Upper lobe of left lung (tissue), 6 donors: ENCODE results near the gene FAM78B. TPM values are rescaled to one million over a fixed set of nuclear protein-coding genes. Genes with fewer than 3 reads are reported as not detected.

Experiments
- ATAC-seq, 2 donors: fragments of 200-7000 bp; cut with Tn5 transposase; one replicate each; pipeline ENCODE4 v1.9.1; 2022; ENCODE audit warnings: mild to moderate bottlenecking in 2 of 2, moderate library complexity in 2 of 2; ENCODE audit not compliant: low FRiP score in 2 of 2
- DNase-seq, 2 donors: peaks; one replicate each; pipeline ENCODE4 v3.0.0-alpha.2; 2019 to 2020
- H3K27ac ChIP-seq, 4 donors: fragments of 200-600 bp; sonication (generic); one replicate each; pipeline ENCODE4 v1.5.1; 2016 to 2019
- H3K27me3 ChIP-seq, 4 donors: fragments of 200-600 bp; sonication (generic); one replicate each; pipeline ENCODE4 v1.5.1; 2017 to 2019
- H3K36me3 ChIP-seq, 4 donors: fragments of 200-600 bp; sonication (generic); one replicate each; pipeline ENCODE4 v1.5.1; 2016 to 2019
- H3K4me1 ChIP-seq, 4 donors: fragments of 200-600 bp; sonication (generic); one replicate each; pipeline ENCODE4 v1.5.1; 2018 to 2019
- H3K4me3 ChIP-seq, 4 donors: fragments of 200-600 bp; sonication (generic); one replicate each; pipeline ENCODE4 v1.5.1; 2017 to 2019; ENCODE audit warnings: mild to moderate bottlenecking in 2 of 4, moderate library complexity in 1 of 4
- H3K9me3 ChIP-seq, 4 donors: fragments of 200-600 bp; sonication (generic); one replicate each; pipeline ENCODE4 v1.5.1; 2018 to 2019
- EP300 ChIP-seq, 4 donors: sonication (generic); formaldehyde crosslinking; IDR thresholded peaks; one replicate each; pipeline ENCODE4 v1.5.1; 2017; ENCODE audit warnings: antibody characterized with exemption in 4 of 4, control low read depth in 2 of 4
- POLR2A ChIP-seq, 4 donors: fragments of 450-650 bp; IDR thresholded peaks; one replicate each; pipeline ENCODE4 v1.5.1; 2016 to 2017; ENCODE audit warnings: antibody characterized with exemption in 4 of 4, mild to moderate bottlenecking in 2 of 4
- POLR2AphosphoS5 ChIP-seq, 2 donors: sonication (generic); formaldehyde crosslinking; IDR thresholded peaks; one replicate each; pipeline ENCODE4 v1.5.1; 2017; ENCODE audit warnings: antibody characterized with exemption in 2 of 2
- WGBS, 2 donors: methylation state at CpG; one replicate each; pipeline ENCODE4 v1.1.5; 2017 to 2018; 5-methylcytosine and 5-hydroxymethylcytosine counted together
- total RNA-seq, 6 donors: library from RNA; depleted of rRNA in 4 of 6; stranded (reverse); fragments of >200 nt in 4 of 6; gene quantifications; one replicate each; pipeline versions ENCODE4 v1.1.0 to v1.2.1, GENCODE V29; 2016 to 2021
- TF ChIP-seq, protein P1 (sequence below), 6 experiments: fragments of 450-650 bp in 4 of 6; fragments of 200-600 bp in 2 of 6; sonication (generic) in 2 of 6; IDR thresholded peaks; one replicate each; pipeline ENCODE4 v1.5.1; 2016 to 2019; ENCODE audit warnings: antibody characterized with exemption in 6 of 6
- donor health status: DM: no; HTN: no; CAD: no; lungs with moderate emphysema.
- donor health status: DM: no; HTN: yes; CAD: no; lungs with severe emphysema.

FAM78B gene
- total RNA-seq, 6 donors from 2014 or later = 0.80 to 1.3 (median 1.00) TPM; not detected in 2

DNA sequence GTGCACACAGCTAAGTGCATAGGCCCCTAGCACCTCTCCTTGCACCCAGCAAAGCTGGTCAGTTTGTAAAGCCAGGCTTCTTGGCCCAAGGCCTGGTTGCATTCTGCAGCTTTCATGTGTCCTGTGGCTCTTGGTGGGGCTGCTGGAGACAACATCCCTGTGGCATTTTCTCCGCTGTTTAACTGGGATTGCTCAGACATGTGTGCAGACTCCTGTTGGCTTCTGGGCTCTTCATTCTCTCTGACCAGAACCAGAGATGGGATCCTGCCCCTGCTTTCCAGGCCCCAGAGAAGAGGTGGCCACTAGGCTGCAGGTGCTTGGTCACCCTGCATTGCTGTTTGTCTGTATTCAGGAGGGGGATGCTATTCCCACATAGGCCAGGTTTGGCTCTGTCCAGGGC lies 50.8 kb downstream of the FAM78B start:
- Histone ChIP-seq H3K27me3 (no peaks in the 10 kb centered on the region), H3K4me3 (no peak overlapping the region), H3K9me3 (no peaks in the 10 kb centered on the region), H3K4me1 (no peaks in the 10 kb centered on the region), H3K27ac (no peak overlapping the region), H3K36me3 (no peaks in the 10 kb centered on the region)
- WGBS, 2 donors = 91 to 100% methylated on average over 1 of the region's 1 CpG
- ATAC-seq = no peak
- no peak for DNase-seq
- TF ChIP-seq POLR2A (IDR thresholded peaks at IDR 0.05) (no peak), POLR2AphosphoS5 (IDR thresholded peaks at IDR 0.05) (no peak), EP300 (IDR thresholded peaks at IDR 0.05) (no peak)
- TF ChIP-seq, protein P1, sequence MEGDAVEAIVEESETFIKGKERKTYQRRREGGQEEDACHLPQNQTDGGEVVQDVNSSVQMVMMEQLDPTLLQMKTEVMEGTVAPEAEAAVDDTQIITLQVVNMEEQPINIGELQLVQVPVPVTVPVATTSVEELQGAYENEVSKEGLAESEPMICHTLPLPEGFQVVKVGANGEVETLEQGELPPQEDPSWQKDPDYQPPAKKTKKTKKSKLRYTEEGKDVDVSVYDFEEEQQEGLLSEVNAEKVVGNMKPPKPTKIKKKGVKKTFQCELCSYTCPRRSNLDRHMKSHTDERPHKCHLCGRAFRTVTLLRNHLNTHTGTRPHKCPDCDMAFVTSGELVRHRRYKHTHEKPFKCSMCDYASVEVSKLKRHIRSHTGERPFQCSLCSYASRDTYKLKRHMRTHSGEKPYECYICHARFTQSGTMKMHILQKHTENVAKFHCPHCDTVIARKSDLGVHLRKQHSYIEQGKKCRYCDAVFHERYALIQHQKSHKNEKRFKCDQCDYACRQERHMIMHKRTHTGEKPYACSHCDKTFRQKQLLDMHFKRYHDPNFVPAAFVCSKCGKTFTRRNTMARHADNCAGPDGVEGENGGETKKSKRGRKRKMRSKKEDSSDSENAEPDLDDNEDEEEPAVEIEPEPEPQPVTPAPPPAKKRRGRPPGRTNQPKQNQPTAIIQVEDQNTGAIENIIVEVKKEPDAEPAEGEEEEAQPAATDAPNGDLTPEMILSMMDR (IDR thresholded peaks at IDR 0.05) = no peak

DNA sequence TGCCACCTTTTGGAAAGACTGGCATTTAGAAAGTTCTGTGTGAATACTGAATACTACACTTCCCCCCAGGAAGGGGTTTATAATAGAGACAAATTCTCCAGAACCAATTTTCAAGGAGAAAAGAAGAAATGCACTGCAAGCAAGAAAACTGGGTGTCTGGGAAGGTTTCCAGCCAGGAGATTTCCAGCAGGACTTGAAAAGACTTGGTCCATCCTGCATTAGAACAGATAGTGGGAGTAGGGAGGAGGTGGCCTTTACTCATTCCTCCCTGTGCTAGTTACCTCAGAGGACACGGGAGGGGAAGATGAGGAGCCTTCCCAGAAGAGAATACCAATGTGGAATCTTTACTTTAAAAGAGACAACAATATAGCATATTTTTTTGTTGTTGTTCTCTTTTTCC lies 52.4 kb downstream of the FAM78B start:
- TF ChIP-seq POLR2A (IDR thresholded peaks at IDR 0.05) (no peak), POLR2AphosphoS5 (IDR thresholded peaks at IDR 0.05) (no peak), EP300 (IDR thresholded peaks at IDR 0.05) (no peak)
- TF ChIP-seq, protein P1 (IDR thresholded peaks at IDR 0.05) = no peak
- 68 to 72% methylated on average over 1 of the region's 1 CpG for WGBS, 2 donors
- no peaks in the 10 kb centered on the region for H3K36me3 ChIP-seq
- no peaks in the 10 kb centered on the region for H3K27me3 ChIP-seq
- DNase-seq (no peak), ATAC-seq (no peak)
- H3K27ac ChIP-seq = no peak overlapping the region
- no peaks in the 10 kb centered on the region for H3K4me1 ChIP-seq
- H3K9me3 ChIP-seq = no peaks in the 10 kb centered on the region
- no peak overlapping the region for H3K4me3 ChIP-seq

DNA sequence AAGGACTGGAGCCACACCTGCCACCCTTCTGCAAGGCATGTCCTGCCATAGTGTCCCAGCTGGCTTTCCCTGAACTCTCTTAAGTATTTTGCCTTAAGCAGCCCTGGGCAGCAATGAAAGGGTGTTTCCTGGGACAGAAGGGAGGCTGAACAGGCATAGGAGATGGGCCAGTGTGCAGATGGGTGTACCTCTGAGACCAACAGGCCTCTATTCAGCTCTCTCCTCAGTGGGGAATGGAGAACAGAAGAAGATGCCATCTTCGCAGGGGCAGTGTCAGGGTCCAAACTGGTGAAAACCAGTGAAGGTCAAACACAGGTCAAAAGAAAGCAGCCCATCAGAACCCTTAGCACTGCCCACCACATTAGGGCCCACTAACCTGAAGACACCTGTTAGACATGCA lies 53.2 kb downstream of the FAM78B start:
- ATAC-seq = peak in 1 of 2 donors; percentile 24
- no peaks in the 10 kb centered on the region for H3K4me1 ChIP-seq
- H3K27me3 ChIP-seq = no peaks in the 10 kb centered on the region
- no peak overlapping the region for H3K4me3 ChIP-seq
- no peak for TF ChIP-seq POLR2A (IDR thresholded peaks at IDR 0.05)
- no peak for TF ChIP-seq EP300 (IDR thresholded peaks at IDR 0.05)
- TF ChIP-seq, protein P1 (IDR thresholded peaks at IDR 0.05) = no peak
- no peak for TF ChIP-seq POLR2AphosphoS5 (IDR thresholded peaks at IDR 0.05)
- no peak for DNase-seq
- no peaks in the 10 kb centered on the region for H3K9me3 ChIP-seq
- 100% methylated on average over 1 of the region's 1 CpG for WGBS, 2 donors
- H3K36me3 ChIP-seq = no peaks in the 10 kb centered on the region
- H3K27ac ChIP-seq = no peak overlapping the region

DNA sequence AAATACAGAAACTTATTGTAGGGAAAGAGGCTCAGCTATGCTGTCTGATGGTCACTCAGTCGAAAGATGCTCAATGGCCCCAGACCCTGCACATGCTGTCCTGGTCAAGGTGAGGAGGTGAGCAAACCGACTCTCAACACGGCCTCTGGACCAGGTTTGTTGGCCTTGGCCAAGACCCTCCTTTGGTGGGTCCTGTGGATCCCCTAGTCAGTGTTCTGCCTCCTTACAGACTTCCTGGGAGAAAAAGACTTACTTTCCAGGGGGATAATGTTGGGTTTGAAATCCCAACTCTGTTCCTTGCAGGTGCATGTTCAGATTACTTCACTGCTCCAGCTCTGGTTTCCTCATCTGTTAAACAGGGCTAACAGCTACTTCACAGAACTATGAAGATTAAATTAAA lies 53.8 kb downstream of the FAM78B start:
- Histone ChIP-seq H3K9me3 (no peaks in the 10 kb centered on the region), H3K27me3 (no peaks in the 10 kb centered on the region), H3K4me3 (no peak overlapping the region), H3K36me3 (no peaks in the 10 kb centered on the region), H3K4me1 (no peaks in the 10 kb centered on the region), H3K27ac (no peak overlapping the region)
- no peak for ATAC-seq
- TF ChIP-seq, protein P1 (IDR thresholded peaks at IDR 0.05) = no peak
- no peak for TF ChIP-seq EP300 (IDR thresholded peaks at IDR 0.05)
- TF ChIP-seq POLR2A (IDR thresholded peaks at IDR 0.05) = no peak
- no peak for TF ChIP-seq POLR2AphosphoS5 (IDR thresholded peaks at IDR 0.05)
- 85 to 91% methylated on average over 3 of the region's 3 CpGs for WGBS, 2 donors
- no peak for DNase-seq

DNA sequence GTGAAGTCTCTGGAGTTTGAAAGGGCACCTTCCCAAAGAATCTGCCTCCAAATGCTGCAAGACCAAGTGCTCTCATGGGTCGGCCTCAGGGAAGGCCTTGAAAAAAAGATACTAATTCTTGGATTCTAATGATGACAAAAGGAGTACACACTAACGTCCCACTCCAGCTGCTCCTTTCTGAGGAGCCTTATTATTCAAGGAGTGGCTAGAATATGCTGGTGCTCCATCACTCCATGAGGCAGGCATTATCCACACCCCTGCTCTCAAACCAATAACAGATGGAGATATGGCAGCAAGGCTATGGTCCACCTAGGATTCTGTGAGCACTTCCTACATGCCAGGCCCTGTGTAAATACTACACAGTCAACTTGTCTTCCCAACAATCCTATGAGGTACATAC lies 54.4 kb downstream of the FAM78B start:
- ATAC-seq (no peak), DNase-seq (no peak)
- no peaks in the 10 kb centered on the region for H3K9me3 ChIP-seq
- TF ChIP-seq EP300 (IDR thresholded peaks at IDR 0.05) = no peak
- TF ChIP-seq POLR2A (IDR thresholded peaks at IDR 0.05) = no peak
- no peak for TF ChIP-seq POLR2AphosphoS5 (IDR thresholded peaks at IDR 0.05)
- TF ChIP-seq, protein P1 (IDR thresholded peaks at IDR 0.05) = no peak
- no peak overlapping the region for H3K27ac ChIP-seq
- no peaks in the 10 kb centered on the region for H3K4me1 ChIP-seq
- no peaks in the 10 kb centered on the region for H3K36me3 ChIP-seq
- no peak overlapping the region for H3K4me3 ChIP-seq
- 74 to 76% methylated on average over 2 of the region's 2 CpGs for WGBS, 2 donors
- no peaks in the 10 kb centered on the region for H3K27me3 ChIP-seq
